ENCODE results near the gene WNT1.

The WNT1 gene

GRCh38 chr12:48978291-48978740 is at the start of gene WNT1:
Gene WNT1, plus strand, starts transcription at chr12:48978322. Its CDS starts 329 bp downstream, at chr12:48978651.
- no peak for DNase-seq (ENCODE audit: low spot score)

GRCh38 chr12:48929551-48929950 is 48.6 kb upstream of the WNT1 start:
- no peak for DNase-seq (ENCODE audit: low spot score)

GRCh38 chr12:48930475-48930874 is 47.6 kb upstream of the WNT1 start:
- no peak for DNase-seq (ENCODE audit: low spot score)

GRCh38 chr12:48932878-48933277 is 45.2 kb upstream of the WNT1 start:
- DNase-seq (ENCODE audit: low spot score), result no peak

- no peak for DNase-seq (ENCODE audit: low spot score)
Measured at GRCh38 chr12:48933664-48934311, 44.3 kb upstream of the WNT1 start.

- DNase-seq (ENCODE audit: low spot score), result no peak
Measured at GRCh38 chr12:48934312-48934706, 43.8 kb upstream of the WNT1 start.

GRCh38 chr12:48936379-48936979 is 41.6 kb upstream of the WNT1 start:
- DNase-seq (ENCODE audit: low spot score), result peak; percentile 80

GRCh38 chr12:48937170-48937569 is 41.0 kb upstream of the WNT1 start:
- peak; percentile 34 for DNase-seq (ENCODE audit: low spot score)

GRCh38 chr12:48938805-48939204 is 39.3 kb upstream of the WNT1 start:
- DNase-seq (ENCODE audit: low spot score), result peak; percentile 45

- DNase-seq (ENCODE audit: low spot score), result no peak
Measured at GRCh38 chr12:48940181-48940580, 37.9 kb upstream of the WNT1 start.

GRCh38 chr12:48943221-48943620 is 34.9 kb upstream of the WNT1 start:
- no peak for DNase-seq (ENCODE audit: low spot score)

GRCh38 chr12:48946205-48946604 is 31.9 kb upstream of the WNT1 start:
- no peak for DNase-seq (ENCODE audit: low spot score)

- no peak for DNase-seq (ENCODE audit: low spot score)
Measured at GRCh38 chr12:48946943-48947342, 31.2 kb upstream of the WNT1 start.

GRCh38 chr12:48947727-48948126 is 30.4 kb upstream of the WNT1 start:
- no peak for DNase-seq (ENCODE audit: low spot score)

- no peak for DNase-seq (ENCODE audit: low spot score)
Measured at GRCh38 chr12:48952691-48953090, 25.4 kb upstream of the WNT1 start.

GRCh38 chr12:48954061-48954460 is 24.1 kb upstream of the WNT1 start:
- no peak for DNase-seq (ENCODE audit: low spot score)

- DNase-seq (ENCODE audit: low spot score), result no peak
Measured at GRCh38 chr12:48954841-48955501, 23.2 kb upstream of the WNT1 start.

- DNase-seq (ENCODE audit: low spot score), result peak; percentile 60
Measured at GRCh38 chr12:48956279-48957140, 21.6 kb upstream of the WNT1 start.

- DNase-seq (ENCODE audit: low spot score), result peak; percentile 95
Measured at GRCh38 chr12:48957141-48958048, 20.7 kb upstream of the WNT1 start, which contains the start of gene ARF3. Gene ARF3, minus strand, starts transcription at chr12:48957487. Its CDS starts 16,392 bp downstream, at chr12:48941095.

GRCh38 chr12:48958049-48958388 is 20.1 kb upstream of the WNT1 start:
- peak; percentile 63 for DNase-seq (ENCODE audit: low spot score)

- DNase-seq (ENCODE audit: low spot score), result no peak
Measured at GRCh38 chr12:48960834-48961233, 17.3 kb upstream of the WNT1 start.

Data from NAMALWA (cell line).